Measurements from ENCODE around the gene RAX2. TPM values are rescaled to one million over a fixed set of nuclear protein-coding genes. Genes with fewer than 3 reads are reported as not detected.
"Not testable (repeated sequence)": the region's sequence is repeated elsewhere in the genome, so short reads cannot be mapped to it uniquely, and the experiment has no call there.

Gene RAX2
- total and polyA plus RNA-seq, 2 of the 8 experiments (the other 6 are each of a cell fraction or from before 2014, with no cell fraction given), result 0.08 TPM; not detected in 1

- not testable (repeated sequence) for H3K9me3 ChIP-seq (ENCODE audit: insufficient read depth in 2 of 2, low read depth in 1 of 2, low read length in 1 of 2); H3K4ac ChIP-seq (replicated peaks; ENCODE audit: insufficient read length, low read depth, low read length); H3K27ac ChIP-seq (ENCODE audit: low read depth, low read length); H3K4me2 ChIP-seq (ENCODE audit: insufficient read depth in 1 of 2, low read depth in 2 of 2, low read length in 2 of 2); H3K23ac ChIP-seq (ENCODE audit: insufficient read length); H3K56ac ChIP-seq (replicated peaks; ENCODE audit: insufficient read length, low read depth, low read length); H2BK15ac ChIP-seq (ENCODE audit: low read length); H3K4me1 ChIP-seq (replicated peaks in 1 of 4; ENCODE audit: control insufficient read depth in 3 of 4, insufficient read depth in 4 of 4, low read length in 3 of 4); H3K4me3 ChIP-seq (ENCODE audit: extremely low read depth in 1 of 4, insufficient read depth in 2 of 4, low read depth in 3 of 4, low read length in 4 of 4); H3K27me3 ChIP-seq (replicated peaks in 1 of 4; ENCODE audit: control insufficient read depth in 3 of 4, extremely low read depth in 1 of 4, insufficient read depth in 3 of 4, low read length in 3 of 4); H2AK5ac ChIP-seq (ENCODE audit: low read depth, low read length); H4K8ac ChIP-seq (ENCODE audit: extremely low read depth, insufficient read depth, low read length); H2BK120ac ChIP-seq (replicated peaks; ENCODE audit: low read depth, low read length); H2BK5ac ChIP-seq (ENCODE audit: low read depth, low read length); H3K14ac ChIP-seq (ENCODE audit: insufficient read length); H3K79me1 ChIP-seq (ENCODE audit: low read depth, low read length); H2AFZ ChIP-seq (ENCODE audit: low read length); H4K5ac ChIP-seq (ENCODE audit: insufficient read length, low read depth, low read length); H3K9ac ChIP-seq (replicated peaks in 1 of 4; ENCODE audit: extremely low read depth in 1 of 4, low read depth in 3 of 4, low read length in 3 of 4); DNase-seq (ENCODE audit: low read depth in 1 of 2, low spot score in 2 of 2); H4K91ac ChIP-seq (replicated peaks; ENCODE audit: insufficient read length, low read length); FAIRE-seq; H3K23me2 ChIP-seq (ENCODE audit: low read depth, low read length); H3K18ac ChIP-seq (ENCODE audit: extremely low read depth, low read length); H3K79me2 ChIP-seq (ENCODE audit: control insufficient read depth in 1 of 2, insufficient read depth in 2 of 2, low read length in 2 of 2); H4K20me1 ChIP-seq (replicated peaks in 1 of 2; ENCODE audit: control insufficient read depth in 1 of 2, insufficient read depth in 2 of 2, low read length in 2 of 2); H2BK12ac ChIP-seq (ENCODE audit: low read depth, low read length); H2BK20ac ChIP-seq (ENCODE audit: low read length); H3K36me3 ChIP-seq (ENCODE audit: control insufficient read depth in 2 of 4, insufficient read depth in 4 of 4, low read length in 3 of 4)
- CTCF ChIA-PET (ENCODE audit: partially characterized antibody), result interaction anchor here (1.3 kb wide), 2 partner anchors 12 to 60 kb away, joined by 3 read pairs; no protein-coding TSS in a partner anchor
- WGBS, 2 experiments (ENCODE audit: extremely low coverage in 1 of 2, insufficient coverage in 1 of 2, insufficient read length in 1 of 2, insufficient replicate concordance in 2 of 2, low coverage in 1 of 2, low lambda C conversion rate in 2 of 2, missing lambda C conversion rate in 1 of 2), result 90% methylated on average over 7 of the region's 7 CpGs; no CpG with 5 or more reads in 1 of the 2 experiments
- POLR2A ChIA-PET (ENCODE audit: partially characterized antibody), result interaction anchor here (2.1 to 2.3 kb wide), 2 partner anchors 10 to 16 kb away, joined by 4 to 10 read pairs; no protein-coding TSS in a partner anchor
These were observed 14.3 kb downstream of the RAX2 start for GRCh38 chr19:3757705-3758104.
